ENCODE measurements around the gene NTPCR.
"Not testable (repeated sequence)": the region's sequence is repeated elsewhere in the genome, so short reads cannot be mapped to it uniquely, and the experiment has no call there.

NTPCR gene

GRCh38 chr1:232917053-232917452 is 33.4 kb upstream of the NTPCR start:
- Mint-ChIP-seq H3K9me3 (no peaks in the 10 kb centered on the region), H3K27me3 (peaks cover 18% of the 10 kb centered on the region), H3K27ac (no peak overlapping the region), H3K36me3 (no peaks in the 10 kb centered on the region), H3K4me3 (no peak overlapping the region), H3K4me1 (no peaks in the 10 kb centered on the region)
- no peak for ATAC-seq

- Mint-ChIP-seq H3K9me3 (no peaks in the 10 kb centered on the region), H3K27ac (no peak overlapping the region), H3K4me3 (no peak overlapping the region), H3K27me3 (peaks cover 13% of the 10 kb centered on the region), H3K36me3 (no peaks in the 10 kb centered on the region), H3K4me1 (no peaks in the 10 kb centered on the region)
- ATAC-seq, result no peak
These were observed 29.0 kb upstream of the NTPCR start for GRCh38 chr1:232921381-232921780.

- Mint-ChIP-seq H3K4me1 (no peaks in the 10 kb centered on the region), H3K9me3 (peaks cover 3% of the 10 kb centered on the region), H3K36me3 (no peaks in the 10 kb centered on the region), H3K27me3 (peaks cover 10% of the 10 kb centered on the region), H3K27ac (no peak overlapping the region), H3K4me3 (no peak overlapping the region)
- ATAC-seq, result no peak
These were observed 27.9 kb upstream of the NTPCR start for GRCh38 chr1:232922485-232922884.

- Mint-ChIP-seq H3K36me3 (no peaks in the 10 kb centered on the region), H3K27me3 (peaks cover 9% of the 10 kb centered on the region), H3K4me3 (no peak overlapping the region), H3K27ac (no peak overlapping the region), H3K9me3 (peaks cover 3% of the 10 kb centered on the region), H3K4me1 (no peaks in the 10 kb centered on the region)
- ATAC-seq, result no peak
These were observed 26.5 kb upstream of the NTPCR start for GRCh38 chr1:232923739-232924386.

GRCh38 chr1:232924874-232925273 is 25.5 kb upstream of the NTPCR start:
- Mint-ChIP-seq H3K36me3 (no peaks in the 10 kb centered on the region), H3K4me3 (no peak overlapping the region), H3K9me3 (peaks cover 3% of the 10 kb centered on the region), H3K27me3 (peaks cover 9% of the 10 kb centered on the region), H3K27ac (no peak overlapping the region), H3K4me1 (no peaks in the 10 kb centered on the region)
- ATAC-seq, result no peak

GRCh38 chr1:232925421-232926220 is 24.8 kb upstream of the NTPCR start:
- Mint-ChIP-seq H3K4me1 (no peaks in the 10 kb centered on the region), H3K36me3 (no peaks in the 10 kb centered on the region), H3K9me3 (peaks cover 3% of the 10 kb centered on the region), H3K4me3 (no peak overlapping the region), H3K27ac (no peak overlapping the region), H3K27me3 (peaks cover 9% of the 10 kb centered on the region)
- ATAC-seq, result no peak

GRCh38 chr1:232927166-232927565 is 23.2 kb upstream of the NTPCR start:
- H3K9me3 Mint-ChIP-seq, ATAC-seq, H3K27me3 Mint-ChIP-seq, H3K4me3 Mint-ChIP-seq, H3K27ac Mint-ChIP-seq, H3K4me1 Mint-ChIP-seq, H3K36me3 Mint-ChIP-seq: not testable (repeated sequence)

- Mint-ChIP-seq H3K9me3 (peaks cover 3% of the 10 kb centered on the region), H3K4me1 (no peaks in the 10 kb centered on the region), H3K36me3 (no peaks in the 10 kb centered on the region), H3K27ac (no peak overlapping the region), H3K4me3 (no peak overlapping the region), H3K27me3 (peaks cover 9% of the 10 kb centered on the region)
- ATAC-seq, result no peak
These were observed 22.4 kb upstream of the NTPCR start for GRCh38 chr1:232927830-232928505.

GRCh38 chr1:232932486-232933425 is 17.7 kb upstream of the NTPCR start:
- H3K4me3 Mint-ChIP-seq, result no peak overlapping the region
- peaks cover 15% of the 10 kb centered on the region for H3K27me3 Mint-ChIP-seq
- no peaks in the 10 kb centered on the region for H3K36me3 Mint-ChIP-seq
- no peak for ATAC-seq
- no peaks in the 10 kb centered on the region for H3K9me3 Mint-ChIP-seq
- no peak overlapping the region for H3K27ac Mint-ChIP-seq
- no peaks in the 10 kb centered on the region for H3K4me1 Mint-ChIP-seq

GRCh38 chr1:232936941-232937340 is 13.5 kb upstream of the NTPCR start:
- H3K27ac Mint-ChIP-seq, result no peak overlapping the region

GRCh38 chr1:232937741-232938375 is 12.6 kb upstream of the NTPCR start:
- Mint-ChIP-seq H3K27me3 (peaks cover 21% of the 10 kb centered on the region), H3K4me3 (no peak overlapping the region), H3K36me3 (no peaks in the 10 kb centered on the region), H3K4me1 (no peaks in the 10 kb centered on the region), H3K27ac (no peak overlapping the region), H3K9me3 (peaks cover 4% of the 10 kb centered on the region)
- ATAC-seq, result no peak

More at GRCh38 chr1:232936941-232937340, 13.5 kb upstream of the NTPCR start:
- Mint-ChIP-seq H3K4me3 (no peak overlapping the region), H3K9me3 (peaks cover 4% of the 10 kb centered on the region), H3K4me1 (no peaks in the 10 kb centered on the region), H3K27me3 (peaks cover 21% of the 10 kb centered on the region), H3K36me3 (no peaks in the 10 kb centered on the region)
- ATAC-seq, result no peak

GRCh38 chr1:232938926-232939325 is 11.5 kb upstream of the NTPCR start:
- H3K27me3 Mint-ChIP-seq, result peaks cover 21% of the 10 kb centered on the region
- peaks cover 4% of the 10 kb centered on the region for H3K9me3 Mint-ChIP-seq
- peaks cover 5% of the 10 kb centered on the region for H3K4me1 Mint-ChIP-seq
- H3K36me3 Mint-ChIP-seq, result no peaks in the 10 kb centered on the region
- H3K27ac Mint-ChIP-seq, result no peak overlapping the region
- no peak overlapping the region for H3K4me3 Mint-ChIP-seq
- no peak for ATAC-seq

- H3K4me3 Mint-ChIP-seq, result no peak overlapping the region
- peaks cover 13% of the 10 kb centered on the region for H3K4me1 Mint-ChIP-seq
- no peak overlapping the region for H3K27ac Mint-ChIP-seq
- peaks cover 21% of the 10 kb centered on the region for H3K27me3 Mint-ChIP-seq
- H3K36me3 Mint-ChIP-seq, result no peaks in the 10 kb centered on the region
- no peak for ATAC-seq
- peaks cover 4% of the 10 kb centered on the region for H3K9me3 Mint-ChIP-seq
These were observed 10.7 kb upstream of the NTPCR start for GRCh38 chr1:232939748-232940147.

- no peak overlapping the region for H3K4me3 Mint-ChIP-seq
- H3K27ac Mint-ChIP-seq, result no peak overlapping the region
These were observed 10.1 kb upstream of the NTPCR start for GRCh38 chr1:232940262-232940661.

More at GRCh38 chr1:232940262-232940661, 10.1 kb upstream of the NTPCR start:
- Mint-ChIP-seq H3K9me3 (peaks cover 4% of the 10 kb centered on the region), H3K4me1 (peaks cover 13% of the 10 kb centered on the region), H3K36me3 (no peaks in the 10 kb centered on the region), H3K27me3 (peaks cover 21% of the 10 kb centered on the region)
- no peak for ATAC-seq
